NOMO-1 treated with dmso at 0.1 percent for 144 hours (cell line): ENCODE data around the gene POP5.
"Not testable (repeated sequence)": the region's sequence is repeated elsewhere in the genome, so short reads cannot be mapped to it uniquely, and the experiment has no call there.

Source experiments
- DNase-seq: peaks from one replicate; lab custom pipeline; 2025; ENCODE audit not compliant: unreplicated experiment; lab: John Stamatoyannopoulos, UW

The POP5 gene

GRCh38 chr12:120580787-120581723, at the start of gene POP5:
TSS of gene POP5 (minus strand) at chr12:120581402. CDS start at chr12:120581362, 40 bp downstream.
- peak; percentile 98 for DNase-seq

- no peak for DNase-seq
Observed at GRCh38 chr12:120630104-120630892, 49.1 kb upstream of the POP5 start.

GRCh38 chr12:120628919-120629318, 47.7 kb upstream of the POP5 start:
- DNase-seq = no peak

GRCh38 chr12:120625557-120626419, 44.6 kb upstream of the POP5 start:
- no peak for DNase-seq

GRCh38 chr12:120620624-120621023, 39.4 kb upstream of the POP5 start:
- no peak for DNase-seq

- no peak for DNase-seq
Observed at GRCh38 chr12:120618954-120619615, 37.9 kb upstream of the POP5 start.

GRCh38 chr12:120617767-120618166, 36.6 kb upstream of the POP5 start:
- DNase-seq = not testable (repeated sequence)

- not testable (repeated sequence) for DNase-seq
Observed at GRCh38 chr12:120617193-120617592, 36.0 kb upstream of the POP5 start.

GRCh38 chr12:120614848-120615247, 33.6 kb upstream of the POP5 start:
- DNase-seq = no peak

GRCh38 chr12:120611534-120611933, 30.3 kb upstream of the POP5 start:
- DNase-seq = not testable (repeated sequence)

GRCh38 chr12:120610560-120610959, 29.4 kb upstream of the POP5 start:
- DNase-seq = no peak

- peak; percentile 91 for DNase-seq
Observed at GRCh38 chr12:120602416-120602815, 21.2 kb upstream of the POP5 start.

- DNase-seq = no peak
Observed at GRCh38 chr12:120599672-120600552, 18.7 kb upstream of the POP5 start.

GRCh38 chr12:120598674-120599463, 17.7 kb upstream of the POP5 start:
- DNase-seq = no peak

GRCh38 chr12:120597861-120598260, 16.7 kb upstream of the POP5 start:
- DNase-seq = no peak

GRCh38 chr12:120596901-120597300, 15.7 kb upstream of the POP5 start:
- DNase-seq = no peak

- no peak for DNase-seq
Observed at GRCh38 chr12:120592121-120593049, 11.2 kb upstream of the POP5 start.
